AG04449 (cell line): ENCODE measurements around the gene RAPSN.

Experiments used
- CTCF ChIA-PET: fragments of 350-600 bp; formaldehyde crosslinking; extraction: SDS; loops from one replicate; lab custom pipeline; 2021; ENCODE audit warnings: antibody characterized with exemption; lab: Yijun Ruan, JAX
- POLR2A ChIA-PET: fragments of 400-600, 350-600 bp; formaldehyde crosslinking; extraction: SDS; loops from one replicate; lab custom pipeline; 2020; ENCODE audit warnings: antibody characterized with exemption, inconsistent platforms; lab: Yijun Ruan, JAX
- DNase-seq: peaks from one replicate; pipeline ENCODE4 v3.0.0-alpha.2; 2010; ENCODE audit warnings: low read depth, low spot score
- H3K4me3 ChIP-seq: 2 replicates; pipeline ENCODE4 v1.5.1; 2011; ENCODE audit warnings: low read depth, mild to moderate bottlenecking, control low read depth, low read length
- CTCF ChIP-seq: IDR thresholded peaks from one replicate; pipeline ENCODE4 v1.5.1; 2011; ENCODE audit warnings: mild to moderate bottlenecking, moderate library complexity, low read length, control low read depth, inconsistent platforms; ENCODE audit not compliant: insufficient read depth; ENCODE audit errors: missing control alignments

Gene RAPSN

GRCh38 chr11:47415091-47415854 is 33.7 kb downstream of the RAPSN start:
- TF ChIP-seq CTCF = no peak
- ChIA-PET CTCF (interaction anchor here (1.3 to 3.1 kb wide), 2 partner anchors 17 to 42 kb away, joined by 4 to 13 read pairs; no protein-coding TSS in a partner anchor), POLR2A (interaction anchor here (1.1 to 4.2 kb wide), 4 partner anchors 11 to 202 kb away, joined by 4 to 38 read pairs (median 5); partner anchors contain the start of genes ACP2 and PSMC3)
- no peak overlapping the region for H3K4me3 ChIP-seq
- no peak for DNase-seq

GRCh38 chr11:47414685-47415070 is 34.3 kb downstream of the RAPSN start:
- TF ChIP-seq CTCF = no peak
- POLR2A ChIA-PET = interaction anchor here (1.5 to 1.6 kb wide), 2 partner anchors 10 to 12 kb away, joined by 5 read pairs; partner anchors contain the start of gene PSMC3
- H3K4me3 ChIP-seq = no peak overlapping the region
- DNase-seq = no peak
- CTCF ChIA-PET = interaction anchor here (3.1 to 5.0 kb wide), 2 partner anchors 22 to 41 kb away, joined by 13 to 35 read pairs; no protein-coding TSS in a partner anchor

- POLR2A ChIA-PET = interaction anchor here (0.7 to 1.6 kb wide), 3 partner anchors 11 to 219 kb away, joined by 3 to 5 read pairs (median 5); partner anchors contain the start of gene PSMC3
- DNase-seq = no peak
- CTCF ChIA-PET = interaction anchor here (1.2 to 6.4 kb wide), 4 partner anchors 10 to 40 kb away, joined by 3 to 66 read pairs (median 24); partner anchors contain the start of gene PSMC3
- H3K4me3 ChIP-seq = no peak overlapping the region
- TF ChIP-seq CTCF = no peak
Measured at GRCh38 chr11:47413908-47414684, 34.8 kb downstream of the RAPSN start.

- H3K4me3 ChIP-seq = no peak overlapping the region
- no peak for DNase-seq
- ChIA-PET CTCF (interaction anchor here (1.2 to 6.4 kb wide), 5 partner anchors 10 to 40 kb away, joined by 3 to 66 read pairs (median 26); partner anchors contain the start of gene PSMC3), POLR2A (interaction anchor here (0.7 to 1.6 kb wide), 3 partner anchors 12 to 219 kb away, joined by 3 to 5 read pairs (median 5); partner anchors contain the start of gene PSMC3)
- TF ChIP-seq CTCF = no peak
Measured at GRCh38 chr11:47413351-47413750, 35.6 kb downstream of the RAPSN start.

- no peak overlapping the region for H3K4me3 ChIP-seq
- TF ChIP-seq CTCF = peak; percentile 89
- CTCF ChIA-PET = interaction anchor here (0.8 to 6.4 kb wide), 15 partner anchors 11 to 205 kb away, joined by 3 to 88 read pairs (median 5); partner anchors contain the start of gene PSMC3
- no peak for DNase-seq
- POLR2A ChIA-PET = no interaction called here
Measured at GRCh38 chr11:47411884-47412746, 36.8 kb downstream of the RAPSN start.
